Loucy (cell line): ENCODE results near the gene ZNF48.
A peak's percentile ranks its signal among the peaks of the same experiment; 100 is the strongest.

Source experiments
- H2AFZ ChIP-seq: fragments of 200-600 bp; sonication (generic); 2 replicates; pipeline ENCODE4 v1.6.0; 2016; ENCODE audit warnings: antibody characterized with exemption, mild to moderate bottlenecking, low read length, moderate library complexity
- H3F3A ChIP-seq: fragments of 200-600 bp; 2 replicates; pipeline ENCODE4 v1.6.0; 2016; ENCODE audit warnings: antibody characterized with exemption, low read depth, mild to moderate bottlenecking
- H3K27me3 ChIP-seq: fragments of 200-600 bp; sonication (generic); 2 replicates; pipeline ENCODE4 v1.6.1; 2014; ENCODE audit warnings: low read length, mild to moderate bottlenecking; ENCODE audit not compliant: insufficient read depth, poor library complexity, severe bottlenecking
- H3K36me3 ChIP-seq: fragments of 200-600 bp; sonication (generic); 2 replicates; pipeline ENCODE4 v1.6.1; 2016; ENCODE audit warnings: low read length; ENCODE audit not compliant: insufficient read depth
- H3K4me1 ChIP-seq: fragments of 200-600 bp; sonication (generic); 2 replicates; pipeline ENCODE4 v1.5.1; 2014; ENCODE audit warnings: low read length, mild to moderate bottlenecking; ENCODE audit not compliant: insufficient read depth, poor library complexity, severe bottlenecking
- H3K4me2 ChIP-seq: fragments of 200-600 bp; sonication (generic); 2 replicates; pipeline ENCODE4 v1.6.0; 2014; ENCODE audit warnings: antibody characterized with exemption, low read length, low read depth, mild to moderate bottlenecking; ENCODE audit not compliant: poor library complexity, severe bottlenecking
- H3K4me3 ChIP-seq: fragments of 200-600 bp; sonication (generic); 2 replicates; pipeline ENCODE4 v1.5.1; 2014; ENCODE audit warnings: low read length, mild to moderate bottlenecking, mixed read lengths; ENCODE audit not compliant: poor library complexity, severe bottlenecking
- H3K79me2 ChIP-seq: fragments of 200-600 bp; sonication (generic); 2 replicates; pipeline ENCODE4 v1.6.1; 2014; ENCODE audit warnings: low read length; ENCODE audit not compliant: insufficient read depth
- H3K9ac ChIP-seq: fragments of 200-600 bp; sonication (generic); 2 replicates; pipeline ENCODE4 v1.6.0; 2014; ENCODE audit warnings: mild to moderate bottlenecking, low read depth, low read length, moderate library complexity; ENCODE audit not compliant: poor library complexity, severe bottlenecking
- H3K9me2 ChIP-seq: fragments of 200-600 bp; sonication (generic); replicated peaks from 2 replicates; pipeline ENCODE4 v1.6.1; 2016; ENCODE audit warnings: low read depth, low read length, mixed read lengths
- H3K9me3 ChIP-seq: fragments of 200-600 bp; sonication (generic); 2 replicates; pipeline ENCODE4 v1.6.1; 2014; ENCODE audit warnings: mild to moderate bottlenecking, antibody characterized with exemption, low read length, low read depth; ENCODE audit not compliant: insufficient read depth
- H4K20me1 ChIP-seq: fragments of 200-600 bp; sonication (generic); 2 replicates; pipeline ENCODE4 v1.6.0; 2014; ENCODE audit warnings: antibody characterized with exemption, low read length, mild to moderate bottlenecking; ENCODE audit not compliant: insufficient read depth, poor library complexity, severe bottlenecking
- EZH2phosphoT487 ChIP-seq: fragments of 200-600 bp; IDR thresholded peaks from 2 replicates; pipeline ENCODE4 v1.6.1; 2018; ENCODE audit warnings: antibody characterized with exemption, mild to moderate bottlenecking, moderate library complexity, borderline replicate concordance
- TF ChIP-seq, protein P1 (sequence below): fragments of 200-600 bp; sonication (generic); conservative IDR thresholded peaks from 2 replicates; pipeline ENCODE4 v1.5.1; 2014; ENCODE audit warnings: mild to moderate bottlenecking, antibody characterized with exemption, low read length

ZNF48 gene

DNA sequence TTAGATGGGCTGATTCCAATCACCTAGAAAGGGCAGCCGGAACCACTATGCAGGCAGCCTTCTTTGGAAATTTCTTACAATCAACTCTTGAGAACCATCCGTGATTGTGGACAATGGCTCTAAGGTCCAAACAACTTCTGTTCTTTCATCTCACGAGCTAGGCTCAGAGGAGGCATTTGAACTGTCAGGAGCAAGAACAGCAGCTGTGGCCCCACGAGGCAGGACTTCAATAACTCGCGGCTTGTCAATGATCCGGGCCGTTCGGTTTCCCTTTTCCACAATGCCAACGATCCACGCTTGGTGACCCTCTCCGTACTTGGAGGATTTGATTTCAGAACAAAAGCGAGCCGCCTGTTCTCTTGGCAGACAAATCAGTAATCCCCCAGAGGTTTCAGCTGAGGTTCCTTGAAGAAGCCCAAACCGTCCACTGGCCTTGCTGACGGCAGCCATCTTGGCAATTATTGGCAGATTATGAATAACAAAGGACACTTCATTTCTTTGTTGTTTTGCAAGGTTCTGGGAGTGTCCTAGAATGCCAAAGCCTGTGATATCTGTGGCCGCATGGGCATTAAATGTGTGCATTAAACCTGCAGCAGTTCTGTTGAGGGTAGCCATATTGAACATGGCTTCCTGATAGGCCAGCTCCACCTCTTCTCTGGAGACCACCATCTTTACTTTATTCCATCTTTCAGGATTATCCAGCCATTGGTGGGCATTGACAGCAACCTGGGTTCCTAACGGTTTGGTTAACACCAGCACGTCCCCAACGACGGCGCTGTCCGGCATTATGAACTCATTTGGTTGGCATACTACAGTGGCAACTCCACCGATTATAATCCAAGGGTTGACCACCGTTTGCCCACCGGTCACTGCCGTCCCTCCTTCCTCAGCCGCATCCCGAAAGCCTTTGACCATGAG is 49.3 kb downstream of the ZNF48 start:
- peaks cover 29% of the 10 kb centered on the region for H3K4me1 ChIP-seq
- H3K9me3 ChIP-seq, result no peaks in the 10 kb centered on the region
- TF ChIP-seq EZH2phosphoT487, result no peak
- TF ChIP-seq, protein P1, sequence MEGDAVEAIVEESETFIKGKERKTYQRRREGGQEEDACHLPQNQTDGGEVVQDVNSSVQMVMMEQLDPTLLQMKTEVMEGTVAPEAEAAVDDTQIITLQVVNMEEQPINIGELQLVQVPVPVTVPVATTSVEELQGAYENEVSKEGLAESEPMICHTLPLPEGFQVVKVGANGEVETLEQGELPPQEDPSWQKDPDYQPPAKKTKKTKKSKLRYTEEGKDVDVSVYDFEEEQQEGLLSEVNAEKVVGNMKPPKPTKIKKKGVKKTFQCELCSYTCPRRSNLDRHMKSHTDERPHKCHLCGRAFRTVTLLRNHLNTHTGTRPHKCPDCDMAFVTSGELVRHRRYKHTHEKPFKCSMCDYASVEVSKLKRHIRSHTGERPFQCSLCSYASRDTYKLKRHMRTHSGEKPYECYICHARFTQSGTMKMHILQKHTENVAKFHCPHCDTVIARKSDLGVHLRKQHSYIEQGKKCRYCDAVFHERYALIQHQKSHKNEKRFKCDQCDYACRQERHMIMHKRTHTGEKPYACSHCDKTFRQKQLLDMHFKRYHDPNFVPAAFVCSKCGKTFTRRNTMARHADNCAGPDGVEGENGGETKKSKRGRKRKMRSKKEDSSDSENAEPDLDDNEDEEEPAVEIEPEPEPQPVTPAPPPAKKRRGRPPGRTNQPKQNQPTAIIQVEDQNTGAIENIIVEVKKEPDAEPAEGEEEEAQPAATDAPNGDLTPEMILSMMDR, result no peak
- H3F3A ChIP-seq, result no peaks in the 10 kb centered on the region
- H3K27me3 ChIP-seq, result no peaks in the 10 kb centered on the region
- H3K36me3 ChIP-seq, result no peaks in the 10 kb centered on the region
- H3K4me2 ChIP-seq, result peak overlapping the region; percentile 93
- H3K9ac ChIP-seq, result peak overlapping the region; percentile 96
- H4K20me1 ChIP-seq, result peaks cover 24% of the 10 kb centered on the region
- no peaks in the 10 kb centered on the region for H3K9me2 ChIP-seq
- peak overlapping the region; percentile 91 for H3K4me3 ChIP-seq
- no peak overlapping the region for H2AFZ ChIP-seq
- H3K79me2 ChIP-seq, result peaks cover 29% of the 10 kb centered on the region

DNA sequence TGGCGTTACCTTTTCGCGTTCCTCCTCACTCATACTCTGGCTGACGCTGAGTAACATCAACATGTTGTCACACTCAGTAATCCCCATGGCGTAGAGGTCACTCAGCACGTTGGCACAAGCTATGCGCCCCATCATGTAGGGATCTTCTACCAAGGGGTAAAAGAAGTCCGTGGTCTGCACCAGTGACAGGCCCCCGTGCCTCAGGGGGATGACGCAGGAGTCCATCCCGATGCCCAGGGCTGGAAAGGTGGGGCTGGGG is 49.9 kb downstream of the ZNF48 start:
- H3F3A ChIP-seq, result no peaks in the 10 kb centered on the region
- H3K4me3 ChIP-seq, result peak overlapping the region; percentile 91
- H4K20me1 ChIP-seq, result peaks cover 24% of the 10 kb centered on the region
- no peaks in the 10 kb centered on the region for H3K9me3 ChIP-seq
- H2AFZ ChIP-seq, result no peak overlapping the region
- H3K9ac ChIP-seq, result peak overlapping the region; percentile 96
- H3K4me2 ChIP-seq, result peak overlapping the region; percentile 93
- H3K9me2 ChIP-seq, result no peaks in the 10 kb centered on the region
- no peaks in the 10 kb centered on the region for H3K27me3 ChIP-seq
- TF ChIP-seq EZH2phosphoT487, result no peak
- TF ChIP-seq, protein P1, result no peak
- peaks cover 29% of the 10 kb centered on the region for H3K79me2 ChIP-seq
- peaks cover 29% of the 10 kb centered on the region for H3K4me1 ChIP-seq
- H3K36me3 ChIP-seq, result no peaks in the 10 kb centered on the region

GRCh38 chr16:30445408-30446202 is 50.4 kb downstream of the ZNF48 start, which contains the start of gene SEPHS2:
Gene SEPHS2 (minus strand): TSS chr16:30445874. CDS start chr16:30445727, 147 bp downstream.
- Histone ChIP-seq H3K36me3 (no peaks in the 10 kb centered on the region), H3K79me2 (peaks cover 29% of the 10 kb centered on the region), H4K20me1 (peaks cover 24% of the 10 kb centered on the region), H2AFZ (peak within 1 kb of the TSS; percentile 90), H3F3A (no peaks in the 10 kb centered on the region), H3K9me2 (no peaks in the 10 kb centered on the region), H3K9me3 (no peaks in the 10 kb centered on the region), H3K27me3 (no peaks in the 10 kb centered on the region), H3K9ac (peak within 1 kb of the TSS; percentile 96), H3K4me3 (peak within 1 kb of the TSS; percentile 91), H3K4me2 (peak within 1 kb of the TSS; percentile 93), H3K4me1 (peaks cover 29% of the 10 kb centered on the region)
- TF ChIP-seq EZH2phosphoT487, result no peak
- TF ChIP-seq, protein P1, result peak; percentile 55
